ENCODE measurements around the gene ACVRL1. TPM values are rescaled to one million over a fixed set of nuclear protein-coding genes. Genes with fewer than 3 reads are reported as not detected.

ACVRL1 gene
- 0.87 and 1.0 TPM in 2 replicates for total RNA-seq (2014; rRNA removed; shearing (Covaris generic))
- 1.00 and 1.7 TPM in 2 replicates for polyA plus RNA-seq (2015; cell fraction: cytosol; rRNA removed)
- 1.4 and 4.5 TPM in 2 replicates for polyA plus RNA-seq (2015; cell fraction: nucleus; rRNA removed)

GRCh38 chr12:51907083-51907855 lies at the start of gene ACVRL1:
Gene ACVRL1, plus strand, starts transcription at chr12:51907504. Its CDS starts 4,971 bp downstream, at chr12:51912475.
- DNase-seq (ENCODE audit: low read depth): no peak

- no peak for DNase-seq (ENCODE audit: low read depth)
These were observed 46.3 kb upstream of the ACVRL1 start for GRCh38 chr12:51860986-51861385.

GRCh38 chr12:51862947-51863346 lies 44.4 kb upstream of the ACVRL1 start:
- DNase-seq (ENCODE audit: low read depth): no peak

GRCh38 chr12:51863363-51863932 lies 43.9 kb upstream of the ACVRL1 start:
- DNase-seq (ENCODE audit: low read depth): no peak

GRCh38 chr12:51863933-51864832 lies 43.1 kb upstream of the ACVRL1 start:
- DNase-seq (ENCODE audit: low read depth): no peak

GRCh38 chr12:51864833-51865670 lies 42.3 kb upstream of the ACVRL1 start:
- DNase-seq (ENCODE audit: low read depth): no peak

GRCh38 chr12:51865757-51866270 lies 41.5 kb upstream of the ACVRL1 start:
- DNase-seq (ENCODE audit: low read depth): no peak

- DNase-seq (ENCODE audit: low read depth): no peak
These were observed 41.0 kb upstream of the ACVRL1 start for GRCh38 chr12:51866324-51866723.

- DNase-seq (ENCODE audit: low read depth): no peak
These were observed 40.5 kb upstream of the ACVRL1 start for GRCh38 chr12:51866762-51867161.

GRCh38 chr12:51867371-51867770 lies 39.9 kb upstream of the ACVRL1 start:
- no peak for DNase-seq (ENCODE audit: low read depth)

- no peak for DNase-seq (ENCODE audit: low read depth)
These were observed 39.4 kb upstream of the ACVRL1 start for GRCh38 chr12:51867796-51868428.

- no peak for DNase-seq (ENCODE audit: low read depth)
These were observed 38.3 kb upstream of the ACVRL1 start for GRCh38 chr12:51868821-51869495.

GRCh38 chr12:51869496-51869865 lies 37.8 kb upstream of the ACVRL1 start:
- no peak for DNase-seq (ENCODE audit: low read depth)

GRCh38 chr12:51869931-51870330 lies 37.4 kb upstream of the ACVRL1 start:
- DNase-seq (ENCODE audit: low read depth): no peak

- DNase-seq (ENCODE audit: low read depth): no peak
These were observed 36.8 kb upstream of the ACVRL1 start for GRCh38 chr12:51870504-51870903.

GRCh38 chr12:51871126-51871525 lies 36.2 kb upstream of the ACVRL1 start:
- DNase-seq (ENCODE audit: low read depth): no peak

- DNase-seq (ENCODE audit: low read depth): no peak
These were observed 35.2 kb upstream of the ACVRL1 start for GRCh38 chr12:51871918-51872688.

GRCh38 chr12:51872689-51872981 lies 34.7 kb upstream of the ACVRL1 start:
- no peak for DNase-seq (ENCODE audit: low read depth)
